Smooth muscle cell (in vitro differentiated cells): ENCODE measurements around the gene TMEM100. TPM values are rescaled to one million over a fixed set of nuclear protein-coding genes. Genes with fewer than 3 reads are reported as not detected.
A peak's percentile ranks its signal among the peaks of the same experiment; 100 is the strongest.

Source experiments
- DNase-seq: peaks from one replicate; lab custom pipeline; 2025; ENCODE audit not compliant: unreplicated experiment; lab: John Stamatoyannopoulos, UW
- H2AFZ ChIP-seq: fragments of 200-600 bp; sonication (generic); 2 replicates; pipeline ENCODE4 v1.6.0; 2016; ENCODE audit warnings: antibody characterized with exemption, low read depth, mild to moderate bottlenecking
- H3F3A ChIP-seq: fragments of 200-600 bp; sonication (generic); 2 replicates; pipeline ENCODE4 v1.6.0; 2017; ENCODE audit warnings: antibody characterized with exemption, low read depth
- H3K27ac ChIP-seq: fragments of 200-600 bp; sonication (generic); 2 replicates; pipeline ENCODE4 v1.5.1; 2016; ENCODE audit warnings: low read depth, mild to moderate bottlenecking
- H3K27me3 ChIP-seq: fragments of 200-600 bp; sonication (generic); 2 replicates; pipeline ENCODE4 v1.6.1; 2016; ENCODE audit warnings: low read depth, mild to moderate bottlenecking
- H3K36me3 ChIP-seq: fragments of 200-600 bp; sonication (generic); 2 replicates; pipeline ENCODE4 v1.5.1; 2016; ENCODE audit warnings: low read depth
- H3K4me1 ChIP-seq: fragments of 200-600 bp; sonication (generic); 2 replicates; pipeline ENCODE4 v1.5.1; 2016; ENCODE audit warnings: low read depth
- H3K4me2 ChIP-seq: fragments of 200-600 bp; sonication (generic); 2 replicates; pipeline ENCODE4 v1.6.0; 2016; ENCODE audit warnings: mild to moderate bottlenecking
- H3K4me3 ChIP-seq: fragments of 200-600 bp; sonication (generic); 2 replicates; pipeline ENCODE4 v1.5.1; 2016; ENCODE audit warnings: mild to moderate bottlenecking
- H3K79me2 ChIP-seq: fragments of 200-600 bp; sonication (generic); 2 replicates; pipeline ENCODE4 v1.6.0; 2016; ENCODE audit warnings: low read depth, mild to moderate bottlenecking
- H3K9ac ChIP-seq: fragments of 200-600 bp; sonication (generic); 2 replicates; pipeline ENCODE4 v1.6.0; 2016; ENCODE audit warnings: low read depth
- H3K9me3 ChIP-seq: fragments of 200-600 bp; sonication (generic); replicated peaks from 2 replicates; pipeline ENCODE4 v1.5.1; 2016; ENCODE audit warnings: low read depth
- H4K20me1 ChIP-seq: fragments of 200-600 bp; sonication (generic); 2 replicates; pipeline ENCODE4 v1.6.0; 2016; ENCODE audit warnings: low read depth
- WGBS: methylation state at CpG from one replicate; pipeline ENCODE4 v1.1.7; 2016; ENCODE audit warnings: low lambda C conversion rate; 5-methylcytosine and 5-hydroxymethylcytosine counted together
- polyA plus RNA-seq: library from polyadenylated mRNA; unstranded; fragments of >200 nt; fragmentation: Nextera tagmentation; extraction: Ambion mirVana; gene quantifications from 2 replicates; pipeline ENCODE4 v1.2.1, GENCODE V29; 2016
- total RNA-seq: library from RNA; depleted of rRNA; stranded (reverse); fragments of >200 nt; gene quantifications from 2 replicates; pipeline ENCODE4 v1.2.3, GENCODE V29; 2014
- TF ChIP-seq, protein P1 (sequence below): fragments of 200-600 bp; sonication (generic); IDR thresholded peaks from 2 replicates; pipeline ENCODE4 v1.5.1; 2017; ENCODE audit warnings: borderline replicate concordance, mild to moderate bottlenecking, antibody characterized with exemption; ENCODE audit not compliant: insufficient read depth, poor library complexity, severe bottlenecking

The TMEM100 gene
- total and polyA plus RNA-seq, 2 experiments from 2014 or later: 1.9 to 2.9 TPM

DNA sequence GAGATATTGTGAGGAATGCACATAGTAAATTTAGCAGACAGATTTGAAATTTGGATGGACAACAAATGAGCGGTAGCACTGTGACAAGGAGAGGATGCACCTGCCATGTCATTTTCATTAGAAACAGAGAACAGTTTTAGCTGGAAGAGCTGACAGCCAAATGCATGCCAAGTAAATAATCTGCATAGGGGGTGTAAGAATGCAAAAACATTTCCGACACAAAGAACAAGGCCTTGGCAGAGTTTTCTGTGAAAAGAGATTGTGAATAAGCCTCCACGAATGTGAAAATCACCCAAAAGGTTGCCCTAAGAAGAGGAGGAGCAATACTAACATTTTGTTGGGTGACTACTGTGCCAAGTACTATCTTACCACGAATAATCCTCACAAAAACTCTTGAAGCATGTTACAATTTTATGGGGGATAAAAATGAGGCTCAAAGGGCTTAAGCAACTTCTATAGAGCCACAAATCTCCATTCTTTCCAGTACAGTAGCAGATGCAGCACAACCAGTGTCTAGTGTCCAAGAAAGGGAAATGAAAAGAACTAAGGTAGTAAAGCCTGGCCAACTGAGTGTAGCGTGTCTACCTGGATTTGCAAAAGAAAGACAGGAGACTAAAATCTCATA lies 28.3 kb downstream of the TMEM100 start:
- H3K27ac ChIP-seq: peak overlapping the region; percentile 74
- peak overlapping the region; percentile 38 for H3K9ac ChIP-seq
- WGBS: 44% methylated on average over 5 of the region's 5 CpGs
- DNase-seq: no peak
- no peak overlapping the region for H3K4me3 ChIP-seq
- no peaks in the 10 kb centered on the region for H4K20me1 ChIP-seq
- H3K36me3 ChIP-seq: no peaks in the 10 kb centered on the region
- H2AFZ ChIP-seq: no peak overlapping the region
- no peaks in the 10 kb centered on the region for H3K79me2 ChIP-seq
- H3F3A ChIP-seq: peaks cover 21% of the 10 kb centered on the region
- H3K4me1 ChIP-seq: peaks cover 7% of the 10 kb centered on the region
- H3K27me3 ChIP-seq: no peaks in the 10 kb centered on the region
- no peaks in the 10 kb centered on the region for H3K9me3 ChIP-seq
- TF ChIP-seq, protein P1, sequence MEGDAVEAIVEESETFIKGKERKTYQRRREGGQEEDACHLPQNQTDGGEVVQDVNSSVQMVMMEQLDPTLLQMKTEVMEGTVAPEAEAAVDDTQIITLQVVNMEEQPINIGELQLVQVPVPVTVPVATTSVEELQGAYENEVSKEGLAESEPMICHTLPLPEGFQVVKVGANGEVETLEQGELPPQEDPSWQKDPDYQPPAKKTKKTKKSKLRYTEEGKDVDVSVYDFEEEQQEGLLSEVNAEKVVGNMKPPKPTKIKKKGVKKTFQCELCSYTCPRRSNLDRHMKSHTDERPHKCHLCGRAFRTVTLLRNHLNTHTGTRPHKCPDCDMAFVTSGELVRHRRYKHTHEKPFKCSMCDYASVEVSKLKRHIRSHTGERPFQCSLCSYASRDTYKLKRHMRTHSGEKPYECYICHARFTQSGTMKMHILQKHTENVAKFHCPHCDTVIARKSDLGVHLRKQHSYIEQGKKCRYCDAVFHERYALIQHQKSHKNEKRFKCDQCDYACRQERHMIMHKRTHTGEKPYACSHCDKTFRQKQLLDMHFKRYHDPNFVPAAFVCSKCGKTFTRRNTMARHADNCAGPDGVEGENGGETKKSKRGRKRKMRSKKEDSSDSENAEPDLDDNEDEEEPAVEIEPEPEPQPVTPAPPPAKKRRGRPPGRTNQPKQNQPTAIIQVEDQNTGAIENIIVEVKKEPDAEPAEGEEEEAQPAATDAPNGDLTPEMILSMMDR: no peak
- peak overlapping the region; percentile 22 for H3K4me2 ChIP-seq

- Histone ChIP-seq H3K27me3 (no peaks in the 10 kb centered on the region), H3F3A (peaks cover 21% of the 10 kb centered on the region), H3K4me3 (no peak overlapping the region), H3K9me3 (no peaks in the 10 kb centered on the region), H3K36me3 (no peaks in the 10 kb centered on the region), H3K9ac (peak overlapping the region; percentile 51), H4K20me1 (no peaks in the 10 kb centered on the region), H3K27ac (peak overlapping the region; percentile 74), H2AFZ (no peak overlapping the region), H3K4me2 (peak overlapping the region; percentile 22), H3K4me1 (peaks cover 7% of the 10 kb centered on the region), H3K79me2 (no peaks in the 10 kb centered on the region)
- 45% methylated on average over 5 of the region's 5 CpGs for WGBS
- no peak for DNase-seq
- TF ChIP-seq, protein P1: no peak
These were observed 29.1 kb downstream of the TMEM100 start for GRCh38 chr17:55693254-55694216.

DNA sequence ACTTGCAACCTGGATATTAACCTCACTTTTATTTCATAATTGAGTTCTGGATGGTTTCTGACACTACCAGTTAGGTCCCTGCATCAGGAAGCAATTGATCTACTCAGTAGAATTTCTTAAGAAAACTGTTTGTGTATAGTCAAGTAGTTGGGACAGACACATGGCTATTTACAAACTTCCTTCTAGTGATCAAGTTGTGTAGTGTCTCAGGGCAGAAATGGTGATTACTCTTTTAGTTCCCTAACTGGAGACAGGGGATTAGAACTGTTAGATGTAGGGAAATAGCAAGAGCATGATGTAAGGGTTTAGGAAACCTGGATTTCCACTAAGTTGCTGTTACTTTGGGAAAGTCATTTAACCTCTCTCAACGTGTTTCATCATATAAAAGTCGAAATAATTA lies 30.4 kb downstream of the TMEM100 start:
- TF ChIP-seq, protein P1: no peak
- no peak overlapping the region for H2AFZ ChIP-seq
- 64% methylated on average over 2 of the region's 2 CpGs for WGBS

More for the DNA sequence above, 30.4 kb downstream of the TMEM100 start:
- Histone ChIP-seq H3K27ac (no peak overlapping the region), H3K27me3 (no peaks in the 10 kb centered on the region), H3K36me3 (no peaks in the 10 kb centered on the region), H4K20me1 (no peaks in the 10 kb centered on the region), H3K4me1 (peaks cover 7% of the 10 kb centered on the region), H3K79me2 (no peaks in the 10 kb centered on the region), H3F3A (peaks cover 21% of the 10 kb centered on the region), H3K4me3 (no peak overlapping the region), H3K4me2 (no peak overlapping the region), H3K9ac (no peak overlapping the region), H3K9me3 (no peaks in the 10 kb centered on the region)
- no peak for DNase-seq
